GM19324 (cell line): Measurements from ENCODE around the gene RABL6.
A peak's percentile ranks its signal among the peaks of the same experiment; 100 is the strongest.
"Not testable (repeated sequence)": the region's sequence is repeated elsewhere in the genome, so short reads cannot be mapped to it uniquely, and the experiment has no call there.

Experiments used
- ATAC-seq: cut with Tn5 transposase; IDR thresholded peaks from one replicate; pipeline ENCODE4 v1.9.1; 2021; ENCODE audit warnings: mild to moderate bottlenecking, moderate library complexity; ENCODE audit not compliant: unreplicated experiment, low FRiP score

RABL6 gene

DNA sequence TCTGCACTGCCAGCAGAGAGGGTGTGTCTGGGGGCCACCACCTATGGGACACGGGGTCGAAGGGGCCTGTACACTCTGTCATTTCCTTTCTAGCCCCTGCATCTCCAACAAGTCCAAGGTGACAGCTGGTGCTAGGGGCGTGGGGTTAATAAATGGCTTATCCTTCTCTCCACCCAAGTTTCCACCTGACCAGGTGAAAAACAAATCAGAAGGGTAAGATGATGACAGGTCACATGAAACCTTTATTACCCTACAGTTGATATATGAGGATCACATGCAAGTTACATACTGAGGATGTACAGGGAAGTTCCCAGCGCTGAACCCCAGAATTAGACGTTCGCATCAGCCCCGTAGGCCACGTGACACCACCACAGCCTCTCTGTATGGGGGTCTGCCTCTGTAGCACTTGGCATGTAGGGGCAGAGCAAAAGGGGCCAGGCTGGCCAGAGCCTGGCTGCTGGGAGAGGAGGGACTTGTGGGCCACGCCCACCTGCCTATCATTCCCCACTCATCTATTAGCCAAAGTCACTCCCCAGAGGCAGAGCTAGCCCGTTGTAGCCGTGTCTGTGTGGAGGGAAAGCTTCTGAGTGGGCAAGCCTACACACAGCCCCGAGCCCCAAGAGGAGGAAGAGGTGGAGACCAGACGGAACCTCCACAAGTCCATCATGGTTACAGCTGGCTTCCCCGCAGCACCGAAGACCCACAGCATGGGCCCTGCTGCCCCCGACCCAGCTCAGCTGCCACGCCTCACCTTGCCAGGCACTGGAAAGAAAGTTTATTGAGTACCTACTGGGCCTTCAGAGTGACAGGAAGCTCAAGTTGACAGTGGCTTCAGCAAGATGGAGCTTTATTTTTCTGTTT lies 14.4 kb upstream of the RABL6 start:
- no peak for ATAC-seq

GRCh38 chr9:136794281-136794999 lies 13.3 kb upstream of the RABL6 start:
- ATAC-seq = no peak

DNA sequence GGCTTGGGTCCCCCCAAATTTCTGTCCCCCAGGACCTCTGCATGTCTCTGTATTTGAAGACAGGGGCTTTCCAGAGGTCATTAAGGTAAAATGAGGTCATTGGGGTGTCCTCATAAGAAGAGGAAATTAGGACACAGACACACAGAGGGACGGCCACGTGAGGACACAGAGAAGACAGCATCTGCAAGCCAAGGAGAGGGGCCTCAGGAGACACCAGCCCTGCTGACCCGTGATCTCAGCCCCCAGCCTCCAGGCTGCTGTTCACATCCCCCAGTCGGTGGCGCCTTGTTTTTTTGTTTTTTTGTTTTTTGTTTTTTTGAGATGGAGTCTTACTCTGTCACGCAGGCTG lies 12.8 kb upstream of the RABL6 start:
- no peak for ATAC-seq

DNA sequence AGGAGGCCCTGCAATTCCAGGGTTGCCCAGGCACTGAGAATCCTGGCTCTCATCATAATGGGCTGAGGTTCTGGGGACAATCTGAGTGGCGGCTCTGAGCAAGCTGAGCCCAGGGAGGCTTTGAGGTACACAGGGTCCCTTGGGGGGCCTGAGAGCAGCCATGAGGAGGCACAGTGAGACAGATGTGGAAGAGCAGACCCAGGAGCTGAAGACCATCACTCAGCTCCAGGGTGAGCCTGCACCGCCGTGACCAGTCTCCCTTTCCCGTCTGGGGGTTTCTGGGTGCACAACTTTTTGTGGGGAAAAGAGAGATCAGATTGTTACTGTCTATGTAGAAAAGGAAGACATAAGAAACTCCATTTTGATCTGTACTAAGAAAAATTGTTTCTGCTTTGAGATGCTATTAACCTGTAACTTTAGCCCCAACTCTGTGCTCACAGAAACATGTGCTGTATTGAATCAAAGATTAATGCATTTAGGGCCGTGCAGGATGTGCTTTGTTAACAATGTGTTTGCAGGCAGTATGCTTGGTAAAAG lies 11.4 kb upstream of the RABL6 start, which contains the start of gene CCDC183:
Gene CCDC183, plus strand, starts transcription at position 101 of the 537 bp plus-strand sequence. Its CDS starts 60 bp downstream, at position 161.
- no peak for ATAC-seq

DNA sequence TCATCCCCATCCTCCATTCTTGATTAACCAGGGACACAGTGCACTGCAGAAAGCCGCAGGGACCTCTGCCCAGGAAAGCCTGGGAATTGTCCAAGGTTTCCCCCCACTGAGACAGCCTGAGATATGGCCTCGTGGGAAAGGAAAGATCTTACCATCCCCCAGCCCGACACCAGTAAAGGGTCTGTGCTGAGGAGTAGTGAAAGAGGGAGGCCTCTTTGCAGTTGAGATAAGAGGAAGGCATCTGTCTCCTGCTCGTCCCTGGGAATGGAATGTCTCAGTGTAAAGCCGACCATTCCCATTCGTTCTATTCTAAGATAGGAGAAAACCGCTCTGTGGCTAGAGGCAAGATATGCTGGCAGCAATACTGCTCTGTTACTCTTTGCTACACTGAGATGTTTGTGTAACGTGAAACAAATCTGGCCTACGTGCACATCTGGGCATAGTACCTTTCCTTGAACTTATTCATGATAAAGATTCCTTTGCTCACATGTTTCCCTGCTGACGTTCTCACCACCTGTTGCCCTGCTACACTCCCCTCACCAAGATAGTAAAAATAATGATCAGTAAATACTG lies 10.9 kb upstream of the RABL6 start:
- ATAC-seq = not testable (repeated sequence)

DNA sequence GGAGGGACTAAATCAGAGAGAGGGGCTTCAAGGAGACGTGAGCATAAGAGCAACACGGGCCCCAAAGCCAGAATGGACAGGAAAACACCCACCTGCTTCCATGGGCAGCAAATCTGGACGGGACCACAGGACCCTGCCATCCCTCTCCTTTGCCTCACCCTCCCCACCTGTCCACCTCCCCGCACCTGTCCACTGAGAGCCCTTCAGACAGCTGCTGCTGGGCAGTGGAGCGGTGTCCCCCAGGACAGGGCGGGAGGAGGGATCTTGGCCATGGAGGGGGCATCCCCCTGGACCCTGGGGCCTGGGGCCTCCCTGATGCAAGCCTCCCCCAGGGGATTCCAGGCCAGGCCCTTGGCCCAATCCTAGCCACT lies 9.1 kb upstream of the RABL6 start:
- no peak for ATAC-seq

DNA sequence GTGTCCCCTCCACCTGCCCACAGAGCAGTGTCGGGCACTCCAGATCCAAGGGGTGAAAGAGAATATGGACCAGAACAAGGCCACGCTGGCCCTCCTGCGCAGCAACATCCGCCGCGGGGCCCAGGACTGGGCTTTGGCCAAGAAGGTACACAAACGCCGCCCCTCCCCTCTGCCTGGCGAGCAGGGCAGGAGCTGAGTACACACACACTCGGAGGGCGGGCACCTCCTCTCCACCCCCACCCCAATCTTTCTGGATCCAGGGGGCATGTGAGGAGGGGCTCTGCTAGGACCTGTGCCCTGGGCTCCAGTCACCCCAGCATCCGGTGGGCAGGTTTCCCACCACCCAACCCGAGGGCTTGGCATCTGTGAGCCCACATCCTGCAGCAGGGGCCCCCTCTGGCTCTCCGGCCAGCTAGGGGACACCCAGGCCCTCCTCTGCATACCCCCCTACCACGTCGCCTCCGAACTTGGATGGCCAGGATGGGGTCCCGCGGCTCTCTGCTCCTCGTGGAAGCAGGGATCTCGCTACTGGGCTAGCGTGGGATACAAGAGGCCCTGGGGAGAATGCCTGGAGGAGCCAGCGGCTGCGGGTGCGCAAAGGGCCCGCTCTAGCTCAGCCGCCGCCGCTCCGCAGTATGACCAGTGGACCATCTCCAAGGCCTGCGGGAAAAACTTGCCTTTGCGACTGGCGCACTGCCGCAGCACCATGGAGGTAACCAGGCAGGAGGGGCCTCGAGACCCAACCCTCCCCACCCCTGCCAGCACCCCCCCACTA lies 8.5 kb upstream of the RABL6 start:
- ATAC-seq = no peak

- ATAC-seq = peak; percentile 50
Measured at GRCh38 chr9:136799854-136800657, 7.7 kb upstream of the RABL6 start.

GRCh38 chr9:136802321-136802720 lies 5.4 kb upstream of the RABL6 start:
- no peak for ATAC-seq

- not testable (repeated sequence) for ATAC-seq
Measured at GRCh38 chr9:136803009-136803550, 4.7 kb upstream of the RABL6 start.

DNA sequence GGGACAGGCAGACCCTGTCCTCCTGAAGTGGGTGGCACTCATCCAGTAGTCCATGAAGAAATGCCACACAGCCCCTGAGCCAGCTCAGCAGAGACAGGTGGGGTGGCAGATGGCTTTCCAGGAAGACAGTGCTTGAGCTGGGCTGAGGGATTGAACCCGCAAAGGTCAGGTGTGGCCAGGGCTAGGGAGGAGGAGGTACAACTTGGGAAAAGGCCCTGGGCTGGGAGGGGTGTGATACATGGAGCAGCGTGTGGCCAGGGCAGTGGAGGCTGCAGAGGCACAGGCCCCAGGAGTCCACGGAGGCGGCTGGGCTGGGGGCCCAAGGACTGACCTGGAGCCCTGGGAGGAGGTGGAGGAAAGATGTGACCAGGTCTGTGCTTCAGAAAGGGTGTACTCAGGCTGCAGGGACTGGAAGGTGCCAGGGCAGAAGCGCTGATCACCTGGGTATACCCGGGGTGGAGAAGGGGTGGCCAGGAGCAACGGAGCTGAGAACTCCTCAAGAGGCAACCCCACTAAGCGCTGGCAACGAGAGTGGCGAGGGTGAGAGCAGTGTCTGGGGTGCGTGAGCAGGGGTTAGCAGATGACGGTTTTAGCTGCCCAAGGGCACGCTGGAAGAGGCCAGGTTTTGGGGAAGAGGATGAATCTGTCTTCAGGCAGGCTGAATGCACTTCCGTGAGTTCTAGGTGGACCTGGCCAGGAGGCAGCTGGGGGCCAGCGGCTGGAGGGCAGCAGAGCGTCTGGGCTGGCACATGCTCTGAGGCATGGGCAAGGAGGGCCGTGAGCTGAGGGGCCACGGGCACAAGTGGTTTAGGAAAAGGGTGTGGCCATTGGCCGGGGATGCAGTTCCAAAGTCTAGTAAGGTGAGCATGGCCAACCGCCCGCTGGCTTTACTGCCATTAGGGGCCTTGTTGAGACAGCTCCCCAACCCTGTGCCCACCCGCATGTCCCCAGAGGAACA lies 3.9 kb upstream of the RABL6 start:
- no peak for ATAC-seq

GRCh38 chr9:136804509-136805206 lies 3.1 kb upstream of the RABL6 start:
- ATAC-seq = no peak

GRCh38 chr9:136805207-136805740 lies 2.5 kb upstream of the RABL6 start:
- ATAC-seq = no peak

GRCh38 chr9:136806067-136806466 lies 1.7 kb upstream of the RABL6 start:
- ATAC-seq = no peak

- no peak for ATAC-seq
Measured at GRCh38 chr9:136806631-136807201, 1.0 kb upstream of the RABL6 start.

GRCh38 chr9:136808075-136808805 lies 492 bp downstream of the RABL6 start:
- ATAC-seq = peak; percentile 37
